Activated CD8-positive, alpha-beta memory T cell treated with anti-CD3 and anti-CD28 coated beads for 4 hours (primary cell): ENCODE data around the gene HPRT1.
"Not testable (repeated sequence)": the region's sequence is repeated elsewhere in the genome, so short reads cannot be mapped to it uniquely, and the experiment has no call there.

ENCODE experiments used
- DNase-seq, 2 donors: peaks; one replicate each; pipeline ENCODE4 v3.0.0-alpha.2; 2020; ENCODE audit warnings: low read depth in 2 of 2

The HPRT1 gene

DNA sequence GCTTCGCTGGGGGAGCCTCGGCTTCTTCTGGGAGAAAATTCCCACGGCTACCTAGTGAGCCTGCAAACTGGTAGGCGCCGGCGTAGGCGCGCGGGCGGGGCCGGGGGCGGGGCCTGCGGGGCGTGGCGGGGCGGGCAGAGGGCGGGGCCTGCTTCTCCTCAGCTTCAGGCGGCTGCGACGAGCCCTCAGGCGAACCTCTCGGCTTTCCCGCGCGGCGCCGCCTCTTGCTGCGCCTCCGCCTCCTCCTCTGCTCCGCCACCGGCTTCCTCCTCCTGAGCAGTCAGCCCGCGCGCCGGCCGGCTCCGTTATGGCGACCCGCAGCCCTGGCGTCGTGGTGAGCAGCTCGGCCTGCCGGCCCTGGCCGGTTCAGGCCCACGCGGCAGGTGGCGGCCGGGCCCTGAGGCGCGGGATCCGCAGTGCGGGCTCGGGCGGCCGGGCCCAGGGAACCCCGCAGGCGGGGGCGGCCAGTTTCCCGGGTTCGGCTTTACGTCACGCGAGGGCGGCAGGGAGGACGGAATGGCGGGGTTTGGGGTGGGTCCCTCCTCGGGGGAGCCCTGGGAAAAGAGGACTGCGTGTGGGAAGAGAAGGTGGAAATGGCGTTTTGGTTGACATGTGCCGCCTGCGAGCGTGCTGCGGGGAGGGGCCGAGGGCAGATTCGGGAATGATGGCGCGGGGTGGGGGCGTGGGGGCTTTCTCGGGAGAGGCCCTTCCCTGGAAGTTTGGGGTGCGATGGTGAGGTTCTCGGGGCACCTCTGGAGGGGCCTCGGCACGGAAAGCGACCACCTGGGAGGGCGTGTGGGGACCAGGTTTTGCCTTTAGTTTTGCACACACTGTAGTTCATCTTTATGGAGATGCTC lies at the start of gene HPRT1:
HPRT1 (plus strand) TSS at position 161 of the 857 bp plus-strand sequence; CDS start at position 308, 147 bp downstream.
- peak; percentile 52 for DNase-seq

DNA sequence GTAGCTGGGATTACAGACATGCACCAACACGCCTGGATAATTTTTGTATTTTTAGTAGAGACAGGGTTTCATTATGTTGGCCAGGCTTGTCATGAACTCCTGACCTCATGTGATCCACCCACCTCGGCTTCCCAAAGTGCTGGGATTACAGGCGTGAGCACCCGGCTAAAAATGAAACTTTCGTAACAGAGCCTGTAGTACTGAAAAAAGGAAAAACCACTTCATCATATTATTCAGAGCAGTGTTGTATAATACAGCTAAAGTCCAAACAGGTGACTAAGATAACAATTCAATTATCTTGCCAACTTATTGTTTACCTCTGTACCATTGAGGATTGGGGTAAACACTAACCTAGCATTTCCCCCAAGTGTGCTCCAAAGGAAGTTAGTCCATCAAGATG lies 43.9 kb upstream of the HPRT1 start:
- DNase-seq: no peak

GRCh38 chrX:134418317-134419113 lies 41.5 kb upstream of the HPRT1 start:
- DNase-seq: no peak

GRCh38 chrX:134419784-134420183 lies 40.2 kb upstream of the HPRT1 start:
- no peak for DNase-seq

GRCh38 chrX:134423606-134424005 lies 36.4 kb upstream of the HPRT1 start:
- no peak for DNase-seq

GRCh38 chrX:134426281-134426680 lies 33.7 kb upstream of the HPRT1 start:
- no peak for DNase-seq

DNA sequence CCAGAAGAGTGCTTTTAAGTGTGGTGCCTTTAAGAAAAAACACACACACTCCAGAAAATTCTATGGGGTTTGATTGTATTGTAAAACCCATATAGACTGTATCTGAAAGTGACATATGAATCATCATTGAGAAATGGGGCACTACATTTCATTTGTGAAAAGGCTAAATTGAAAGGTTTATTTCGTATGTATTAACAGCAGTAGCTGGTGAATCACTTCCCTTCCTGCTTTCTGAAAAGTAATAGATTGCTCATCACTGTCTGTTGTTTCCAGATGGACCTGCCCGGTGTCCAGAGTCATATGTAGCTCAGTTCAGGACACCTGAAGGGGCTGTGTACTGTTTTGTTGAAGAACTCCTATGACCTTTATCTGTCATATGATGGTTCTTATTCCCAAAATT lies 28.1 kb upstream of the HPRT1 start:
- DNase-seq: no peak

- no peak for DNase-seq
Measured at GRCh38 chrX:134435894-134436293, 24.1 kb upstream of the HPRT1 start.

DNA sequence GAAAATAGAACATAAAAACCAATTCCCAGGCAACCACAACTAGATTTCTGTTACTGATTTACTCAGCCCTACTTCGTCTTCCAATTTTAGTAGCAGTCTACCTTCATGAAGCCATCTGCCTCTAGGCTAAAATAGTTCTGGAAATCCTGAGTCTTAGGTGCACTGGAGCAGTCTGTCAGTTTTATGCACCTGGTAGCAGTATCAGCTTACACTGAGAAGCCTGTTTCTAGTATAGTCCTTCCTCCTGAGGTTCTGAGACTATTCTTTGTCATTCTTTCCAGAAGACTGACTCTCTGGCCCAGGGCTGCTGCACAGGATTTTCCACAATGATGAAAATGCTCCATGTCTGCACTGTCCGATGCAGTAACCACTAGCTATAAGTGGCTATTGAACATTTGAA lies 16.9 kb upstream of the HPRT1 start:
- no peak for DNase-seq

DNA sequence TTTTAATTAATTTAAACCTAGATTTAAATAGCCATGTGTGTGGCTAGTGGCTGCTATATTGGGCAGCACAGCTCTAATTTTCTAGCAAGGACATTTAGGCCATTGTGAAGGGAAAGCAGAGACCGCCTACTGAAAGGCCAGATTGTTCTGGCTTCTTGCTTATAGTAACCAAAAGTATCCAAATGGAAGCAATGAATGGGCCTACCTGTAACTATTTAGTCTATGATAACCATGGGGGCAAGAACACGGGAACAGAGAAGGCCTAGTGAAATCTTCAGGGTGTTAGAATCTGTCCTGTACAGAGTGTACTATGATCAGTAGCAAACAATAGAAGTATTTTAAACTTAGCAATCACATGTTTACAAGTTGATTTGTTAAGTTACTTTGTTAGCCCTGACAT lies 16.5 kb upstream of the HPRT1 start:
- no peak for DNase-seq

- no peak for DNase-seq
Measured at GRCh38 chrX:134444681-134445080, 15.3 kb upstream of the HPRT1 start.

- no peak for DNase-seq
Measured at GRCh38 chrX:134452596-134452995, 7.4 kb upstream of the HPRT1 start.

DNA sequence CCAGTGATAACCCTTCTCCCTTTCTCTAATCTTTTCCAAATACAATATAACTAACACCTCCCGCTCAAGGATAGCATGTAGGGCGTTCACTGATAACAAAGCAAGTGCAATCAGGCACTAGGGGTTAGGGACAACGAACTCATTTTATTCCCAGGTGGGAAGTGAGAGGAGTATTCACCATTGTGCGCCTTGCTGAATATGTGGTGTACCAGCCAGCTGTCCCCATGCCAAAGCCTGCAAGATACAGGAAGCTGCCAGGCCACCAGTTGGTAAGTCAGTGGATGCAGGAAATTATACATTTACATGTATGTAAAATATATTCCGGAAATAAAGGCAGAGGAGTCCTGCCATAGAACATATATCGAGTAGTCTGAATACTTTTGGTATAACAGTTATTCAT lies 6.3 kb upstream of the HPRT1 start:
- DNase-seq: no peak

GRCh38 chrX:134454506-134454905 lies 5.5 kb upstream of the HPRT1 start:
- DNase-seq: no peak

DNA sequence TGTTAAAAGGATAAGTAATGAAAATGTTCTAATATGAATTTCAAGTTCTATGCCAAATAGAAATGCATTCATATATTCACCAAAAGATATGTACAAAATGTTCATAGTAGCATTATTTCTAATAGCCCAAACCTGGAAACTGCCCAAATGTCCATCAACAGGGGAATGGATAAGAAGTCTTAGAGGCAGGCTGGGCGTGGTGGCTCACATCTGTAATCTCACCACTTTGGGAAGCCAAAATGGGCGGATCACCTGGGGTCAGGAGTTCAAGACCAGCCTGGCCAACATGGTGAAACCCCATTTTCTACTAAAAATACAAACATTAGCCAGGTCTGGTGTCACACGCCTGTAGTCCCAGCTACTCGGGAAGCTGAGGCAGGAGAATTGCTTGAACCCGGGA lies 2.3 kb upstream of the HPRT1 start:
- no peak for DNase-seq

DNA sequence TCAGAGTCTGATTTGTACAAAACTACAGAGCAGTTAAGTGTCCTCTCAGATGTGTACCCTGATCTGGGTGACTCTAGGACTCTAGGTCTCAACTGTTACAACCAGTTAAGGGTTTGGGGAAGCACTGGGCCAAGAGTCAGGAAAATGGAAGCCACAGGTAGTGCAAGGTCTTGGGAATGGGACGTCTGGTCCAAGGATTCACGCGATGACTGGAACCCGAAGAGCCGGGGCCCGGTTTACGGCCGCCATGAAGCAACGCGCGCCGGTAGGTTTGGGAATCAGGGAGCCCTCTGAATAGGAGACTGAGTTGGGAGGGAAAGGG lies 321 bp upstream of the HPRT1 start:
- DNase-seq: no peak

- DNase-seq: no peak
Measured at GRCh38 chrX:134460862-134461220, 876 bp downstream of the HPRT1 start.

- no peak for DNase-seq
Measured at GRCh38 chrX:134461437-134461836, 1.5 kb downstream of the HPRT1 start.

DNA sequence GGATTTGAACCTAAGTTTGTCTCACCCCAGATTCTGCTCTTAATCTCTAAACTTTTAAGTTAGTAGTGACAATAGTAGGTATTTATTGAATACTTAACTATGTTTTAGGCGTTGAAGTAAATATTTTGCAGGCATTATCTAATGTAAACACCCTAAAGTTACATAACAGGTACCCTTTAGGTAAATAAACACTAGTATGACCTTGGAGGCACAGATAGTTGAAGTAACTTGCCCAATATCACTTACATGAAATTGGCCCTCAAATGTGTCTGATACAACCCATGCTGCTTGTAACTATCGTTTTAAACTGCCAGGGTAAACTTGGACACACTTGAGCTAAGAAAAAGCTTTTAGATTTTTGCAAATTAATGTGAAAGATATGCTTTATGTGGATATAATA lies 3.0 kb downstream of the HPRT1 start:
- DNase-seq: no peak

DNA sequence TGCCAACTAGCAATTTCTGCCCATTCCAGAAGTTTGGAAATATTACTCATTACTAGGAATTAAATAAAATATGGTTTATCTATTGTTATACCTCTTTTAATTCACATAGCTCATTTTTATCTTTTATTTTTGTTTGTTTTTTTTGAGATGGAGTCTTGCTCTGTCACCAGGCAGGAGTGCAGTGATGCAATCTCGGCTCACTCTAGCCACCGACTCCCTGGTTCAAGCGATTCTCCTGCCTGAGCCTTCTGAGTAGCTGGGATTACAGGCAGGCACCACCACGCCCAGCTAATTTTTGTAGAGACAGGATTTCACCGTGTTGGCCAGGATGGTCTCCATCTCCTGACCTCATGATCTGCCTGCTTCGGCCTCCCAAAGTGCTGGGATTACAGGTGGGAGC lies 4.5 kb downstream of the HPRT1 start:
- DNase-seq: not testable (repeated sequence)

DNA sequence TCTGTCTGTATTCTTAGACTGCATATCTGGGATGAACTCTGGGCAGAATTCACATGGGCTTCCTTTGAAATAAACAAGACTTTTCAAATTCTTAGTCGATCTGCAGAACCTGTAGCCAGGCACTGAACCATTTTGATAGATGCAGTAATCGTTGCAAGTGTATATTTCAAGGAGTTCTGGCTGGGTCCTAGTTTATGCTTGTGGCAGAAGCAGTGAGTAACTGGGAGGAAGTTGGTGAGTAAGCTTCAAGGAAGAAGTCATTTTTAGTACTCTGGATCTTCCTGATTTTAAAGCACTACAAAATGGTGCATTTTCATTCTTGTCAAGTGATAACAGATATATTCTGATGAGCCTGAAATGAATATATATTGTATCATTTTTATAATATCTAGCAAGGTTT lies 9.5 kb downstream of the HPRT1 start:
- no peak for DNase-seq

GRCh38 chrX:134470013-134470412 lies 10.0 kb downstream of the HPRT1 start:
- no peak for DNase-seq

DNA sequence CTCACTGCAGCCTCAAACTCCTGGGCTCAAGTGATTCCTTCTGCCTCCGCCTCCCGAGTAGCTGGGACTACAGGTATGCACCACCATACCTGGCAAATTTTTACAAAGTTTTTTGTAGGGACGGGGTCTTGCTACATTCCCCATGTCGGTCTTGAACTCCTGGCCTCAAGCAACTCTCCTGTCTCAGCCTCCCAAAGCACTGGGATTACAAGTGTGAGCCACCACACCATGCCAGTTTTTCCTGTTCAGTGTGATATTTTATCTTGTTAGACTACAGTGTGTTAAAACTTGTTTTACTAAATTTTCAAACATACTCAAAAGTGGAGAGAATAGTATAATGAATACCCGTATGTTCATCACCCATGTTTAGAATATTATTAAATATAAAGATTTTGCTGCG lies 12.1 kb downstream of the HPRT1 start:
- no peak for DNase-seq
